HG02623 (cell line): Measurements from ENCODE around the gene ALPI.
A peak's percentile ranks its signal among the peaks of the same experiment; 100 is the strongest.
"Not testable (repeated sequence)": the region's sequence is repeated elsewhere in the genome, so short reads cannot be mapped to it uniquely, and the experiment has no call there.

Experiments used
- ATAC-seq: cut with Tn5 transposase; IDR thresholded peaks from one replicate; pipeline ENCODE4 v1.9.1; 2021; ENCODE audit warnings: moderate library complexity; ENCODE audit not compliant: unreplicated experiment

The ALPI gene

DNA sequence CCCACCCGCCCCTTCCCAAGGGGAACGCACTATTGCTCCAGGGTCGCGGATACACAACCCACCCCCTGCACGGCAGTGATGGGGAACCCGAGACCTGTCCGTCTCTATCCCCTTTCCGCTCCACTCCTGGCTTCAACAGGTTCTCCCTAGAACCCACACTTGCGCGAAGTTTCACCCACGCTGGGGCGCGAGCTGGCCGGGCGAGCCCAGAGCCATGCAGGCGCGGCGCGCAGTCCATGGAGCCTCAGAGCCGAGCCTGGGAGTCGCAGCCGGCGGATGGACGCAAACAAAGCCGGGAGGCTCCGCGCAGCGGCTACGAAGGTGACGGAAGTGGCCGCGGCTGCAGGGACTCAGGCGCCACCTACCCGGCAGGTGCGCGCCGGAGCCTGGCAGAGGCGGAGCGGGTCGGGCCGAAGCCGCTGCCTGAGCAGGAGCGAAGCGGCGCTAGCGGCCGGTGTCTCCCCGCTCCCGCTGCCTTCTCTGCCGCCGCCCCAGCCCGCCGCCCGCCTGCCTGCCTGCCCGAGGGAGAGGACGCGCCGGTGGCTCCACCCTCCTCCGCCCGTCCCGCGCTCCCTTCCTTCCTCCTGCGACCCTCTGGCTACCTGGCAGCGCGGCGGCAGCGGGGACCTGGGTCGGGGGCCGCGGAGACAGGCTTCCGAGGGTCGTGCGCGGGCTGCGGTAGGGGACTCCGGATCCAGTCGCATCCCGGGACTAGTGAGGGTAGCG lies 35.3 kb upstream of the ALPI start:
- ATAC-seq, result no peak

DNA sequence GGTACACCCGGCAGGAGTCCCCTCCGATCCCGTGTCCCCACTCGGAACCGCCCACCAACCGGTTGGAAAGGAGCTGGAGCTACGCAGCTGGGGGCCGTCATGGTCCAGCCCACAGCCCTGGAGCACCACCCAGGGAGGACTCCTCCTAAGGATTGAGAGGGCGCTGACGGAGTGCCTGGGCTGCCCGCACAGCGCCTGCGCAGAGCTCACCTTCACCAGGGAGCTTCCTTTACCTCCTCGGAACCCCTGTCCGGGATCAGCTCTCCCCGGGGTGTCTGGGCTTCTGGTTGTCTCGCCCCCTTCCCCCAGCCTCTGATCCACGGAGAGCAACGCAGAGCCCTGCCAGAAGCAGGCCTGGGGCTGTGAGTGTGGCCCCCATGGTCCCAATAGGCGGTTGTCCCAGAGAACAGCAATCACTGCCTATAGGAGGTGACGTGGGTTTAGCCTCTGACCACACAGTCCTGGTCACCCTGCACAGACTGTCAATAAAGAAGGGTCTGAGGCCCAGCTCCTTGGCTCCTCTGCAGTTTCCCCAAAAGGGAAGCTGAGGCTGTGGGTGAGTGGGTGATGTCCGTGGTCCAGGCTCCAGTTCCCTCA lies 34.7 kb upstream of the ALPI start:
- no peak for ATAC-seq

DNA sequence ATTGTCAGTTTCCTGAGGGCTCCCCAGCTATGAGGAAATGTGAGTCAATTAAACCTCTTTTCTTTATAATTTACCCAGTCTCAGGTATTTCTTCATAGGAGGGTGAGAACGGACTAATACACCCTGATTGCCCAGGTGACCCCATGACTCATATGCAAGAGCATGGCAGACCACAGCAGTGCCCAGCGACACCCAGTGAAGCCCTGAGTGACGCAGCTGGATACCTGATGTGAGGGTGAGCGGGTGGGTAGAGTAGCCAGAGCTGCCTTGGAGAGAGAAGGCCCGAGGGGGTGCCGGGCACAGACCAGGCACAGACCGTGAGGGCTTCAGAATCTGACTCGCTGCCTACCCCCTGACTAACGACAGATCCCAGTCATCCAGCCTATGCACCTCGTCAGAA lies 33.9 kb upstream of the ALPI start:
- ATAC-seq, result no peak

DNA sequence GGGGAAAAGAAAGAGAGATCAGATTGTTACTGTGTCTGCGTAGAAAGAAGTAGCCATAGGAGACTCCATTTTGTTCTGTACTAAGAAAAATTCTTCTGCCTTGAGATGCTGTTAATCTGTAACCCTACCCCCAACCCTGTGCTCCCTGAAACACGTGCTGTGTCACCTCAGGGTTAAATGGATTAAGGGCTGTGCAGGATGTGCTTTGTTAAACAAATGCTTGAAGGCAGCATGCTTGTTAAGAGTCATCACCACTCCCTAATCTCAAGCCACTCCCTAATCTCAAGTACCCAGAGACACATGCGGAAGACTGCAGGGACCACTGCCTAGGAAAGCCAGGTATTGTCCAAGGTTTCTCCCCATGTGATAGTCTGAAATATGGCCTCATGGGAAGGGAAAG lies 33.0 kb upstream of the ALPI start:
- not testable (repeated sequence) for ATAC-seq

DNA sequence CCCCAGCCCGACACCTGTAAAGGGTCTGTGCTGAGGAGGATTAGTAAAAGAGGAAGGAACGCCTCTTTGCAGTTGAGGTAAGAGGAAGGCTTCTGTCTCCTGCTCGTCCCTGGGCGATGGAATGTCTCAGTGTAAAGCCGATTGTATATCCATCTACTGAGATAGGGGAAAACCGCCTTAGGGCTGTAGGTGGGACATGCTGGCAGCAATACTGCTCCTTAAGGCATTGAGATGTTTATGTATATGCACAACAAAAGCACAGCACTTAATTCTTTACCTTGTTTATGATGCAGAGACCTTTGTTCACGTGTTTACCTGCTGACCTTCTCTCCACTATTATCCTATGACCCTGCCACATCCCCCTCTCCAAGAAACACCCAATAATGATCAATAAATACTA lies 32.5 kb upstream of the ALPI start:
- not testable (repeated sequence) for ATAC-seq

DNA sequence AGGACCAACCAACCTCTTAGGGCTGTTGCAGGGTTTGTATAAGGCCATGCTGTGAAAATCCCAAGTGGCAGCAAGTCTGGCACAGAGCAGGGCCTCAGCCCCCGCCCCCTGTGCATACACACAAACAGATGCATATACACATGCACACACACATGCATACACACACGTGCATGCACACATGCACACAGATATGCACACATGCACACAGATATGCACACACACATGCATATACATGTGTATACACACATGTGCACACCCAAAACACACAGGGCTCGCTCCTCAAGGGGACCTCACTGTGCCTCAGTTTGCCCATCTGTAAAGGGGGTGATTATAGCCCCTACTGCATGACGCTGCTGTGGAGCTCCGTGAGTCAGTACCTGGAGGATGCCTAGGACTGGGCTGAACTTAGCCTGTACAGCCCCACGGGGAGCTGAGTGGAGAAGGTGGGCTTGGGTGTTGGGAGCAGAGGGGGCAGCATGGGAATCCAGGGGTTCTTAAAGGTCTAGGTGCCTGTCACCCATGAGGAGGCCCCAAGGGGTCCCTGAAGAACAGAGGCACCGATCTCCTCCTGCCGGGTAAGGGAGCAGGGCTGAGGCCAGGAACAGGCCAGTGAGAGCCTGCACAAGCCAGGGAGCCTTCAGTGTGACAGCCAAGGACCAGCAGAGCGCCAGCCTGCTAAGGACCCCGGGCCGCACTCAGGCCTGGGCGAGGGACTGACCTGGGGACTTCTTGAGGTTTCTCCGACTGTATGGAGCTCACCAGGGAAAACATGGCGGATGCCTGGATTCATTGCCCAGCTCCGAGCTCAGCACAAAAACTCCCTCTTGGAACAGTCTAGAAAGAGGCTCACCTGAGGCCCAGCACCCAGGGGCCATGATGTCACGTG lies 24.0 kb upstream of the ALPI start:
- no peak for ATAC-seq

DNA sequence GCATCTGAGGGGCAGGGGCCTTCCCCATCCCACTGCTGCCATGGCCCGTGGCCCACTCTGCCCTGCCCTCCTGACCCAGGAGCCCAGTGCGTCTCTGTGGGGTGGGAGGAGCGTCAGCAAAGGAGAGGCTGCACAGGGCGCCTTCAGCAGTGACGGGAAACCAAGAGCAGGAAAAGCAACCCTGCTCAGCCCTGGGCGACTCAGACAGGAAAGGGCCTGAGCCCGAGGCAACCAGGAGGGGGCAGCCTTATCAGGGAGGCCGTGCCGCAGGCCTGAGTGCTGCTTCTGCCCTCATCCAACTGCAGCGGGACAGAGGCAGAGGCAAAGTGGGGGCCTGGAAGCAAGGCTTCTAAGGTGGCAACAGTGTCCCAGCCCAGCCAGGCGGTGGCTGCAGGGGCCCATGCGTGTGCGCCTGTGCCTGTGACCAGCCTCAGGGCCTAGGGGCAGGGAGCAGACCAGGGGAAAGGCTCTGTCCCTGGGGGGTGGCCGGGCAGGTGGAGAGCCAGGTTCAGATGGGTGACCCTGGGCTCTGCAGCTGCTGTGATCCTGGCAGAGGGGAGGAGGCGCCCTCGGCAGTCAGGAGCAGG lies 23.3 kb upstream of the ALPI start:
- ATAC-seq, result no peak

DNA sequence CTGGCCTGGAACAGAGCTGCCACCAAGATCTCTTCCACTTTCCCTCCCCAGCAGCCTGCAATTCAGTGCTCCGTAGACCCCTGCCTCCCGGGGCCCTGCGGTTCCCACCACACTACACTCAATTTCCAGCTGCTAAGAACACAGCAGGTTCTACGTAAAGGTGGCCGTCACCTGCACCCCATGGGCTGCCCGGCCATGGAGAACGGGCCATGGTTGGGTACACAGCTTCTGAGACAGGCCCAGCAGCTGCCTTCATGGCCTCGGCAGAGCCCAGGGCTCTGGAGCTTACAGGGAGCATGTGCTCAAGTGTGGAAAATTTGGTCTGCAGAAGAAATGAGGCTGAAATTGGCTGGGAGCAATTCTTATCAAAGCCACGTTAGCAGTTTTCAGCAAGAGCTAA lies 22.3 kb upstream of the ALPI start:
- ATAC-seq, result not testable (repeated sequence)

DNA sequence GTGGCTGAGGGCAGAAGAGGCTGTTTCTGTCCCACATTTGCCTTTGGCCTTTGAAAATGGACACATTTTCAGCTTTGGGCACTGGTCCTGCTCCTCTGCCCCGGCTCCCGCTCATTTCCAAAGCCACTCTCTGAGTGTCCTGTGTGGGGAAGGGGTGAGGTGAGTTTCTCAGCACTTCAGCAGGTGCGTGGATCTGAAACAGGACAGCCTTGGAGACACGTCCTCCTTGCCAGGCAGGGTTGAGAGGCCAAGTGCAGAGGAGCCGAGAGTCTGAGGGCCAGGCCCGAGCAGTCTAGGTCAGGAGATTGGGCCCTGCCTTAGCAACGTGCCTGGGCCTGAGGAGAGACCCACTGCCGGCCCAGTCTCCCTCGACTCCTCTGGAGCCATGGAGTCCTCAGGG lies 21.9 kb upstream of the ALPI start:
- no peak for ATAC-seq

DNA sequence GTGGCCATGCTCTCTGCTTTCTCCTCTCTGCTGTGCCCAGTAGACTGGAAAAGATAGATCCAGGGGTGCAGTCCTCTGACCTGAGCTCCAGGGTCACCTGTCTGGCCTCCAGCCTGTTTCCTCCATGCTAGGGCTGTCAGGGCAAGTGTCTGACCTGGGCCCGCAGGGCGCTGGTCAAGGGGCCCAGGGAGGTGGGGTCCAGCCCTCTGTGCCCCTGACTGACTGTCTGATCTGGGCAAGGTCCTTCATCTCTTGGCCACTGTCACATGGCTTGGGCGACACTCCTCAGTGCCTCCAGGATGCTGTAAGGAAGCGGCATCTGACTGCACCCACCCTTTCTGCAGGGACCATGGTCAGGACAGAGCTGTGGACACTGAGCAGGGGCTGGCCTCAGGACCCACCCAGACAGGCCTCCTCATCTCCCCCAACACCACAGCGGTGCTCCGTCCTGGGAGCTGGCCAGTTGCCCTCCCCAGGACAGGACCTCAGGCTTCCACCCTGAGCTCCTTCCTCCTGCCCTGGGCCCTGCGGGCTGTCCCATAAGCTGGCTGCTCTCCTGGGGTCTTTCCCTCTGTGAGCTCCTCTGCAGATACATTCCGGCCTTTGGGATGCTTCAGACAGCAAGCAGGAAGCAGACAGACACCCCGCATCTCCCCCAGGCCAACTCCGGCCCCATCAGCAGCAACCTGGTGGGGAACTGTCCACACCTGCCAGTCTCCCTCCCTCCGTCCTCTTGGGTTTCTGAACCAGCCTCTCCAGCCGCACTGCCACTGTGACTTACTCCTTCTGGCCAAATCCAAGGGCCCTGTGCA lies 21.2 kb upstream of the ALPI start:
- no peak for ATAC-seq

DNA sequence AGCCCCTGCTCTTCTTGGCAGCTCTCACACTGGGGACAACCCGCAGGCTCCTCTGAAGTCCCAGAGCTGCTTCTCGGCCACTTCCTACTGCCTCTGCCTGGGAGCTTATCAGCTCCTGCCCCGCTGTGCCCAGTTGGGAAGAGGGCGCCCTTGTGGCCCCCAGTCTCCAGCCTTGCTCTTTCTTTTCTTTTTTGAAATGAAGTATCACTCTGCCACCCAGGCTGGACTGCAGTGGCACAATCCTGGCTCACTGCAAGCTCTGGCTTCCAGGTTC lies 20.6 kb upstream of the ALPI start:
- no peak for ATAC-seq

DNA sequence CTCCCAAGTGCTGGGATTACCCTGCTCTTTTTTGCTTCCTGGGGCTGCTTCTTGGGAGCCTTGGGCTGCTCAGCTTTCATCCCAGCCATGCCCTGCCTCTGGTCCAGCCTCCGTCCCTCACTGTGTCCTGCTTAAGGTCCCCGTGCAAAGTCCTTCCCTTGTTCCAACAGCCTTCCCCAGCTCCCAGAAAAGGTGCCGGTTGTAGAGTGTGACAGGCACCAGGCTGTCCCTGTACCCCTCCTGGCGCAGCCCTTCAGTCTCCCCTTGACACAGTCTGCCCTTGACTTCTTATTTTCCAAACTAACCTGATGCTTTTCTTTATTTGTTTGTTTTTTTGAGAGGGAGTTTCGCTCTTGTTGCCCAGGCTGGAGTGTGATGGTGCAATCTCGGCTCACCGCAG lies 20.1 kb upstream of the ALPI start:
- ATAC-seq, result no peak

DNA sequence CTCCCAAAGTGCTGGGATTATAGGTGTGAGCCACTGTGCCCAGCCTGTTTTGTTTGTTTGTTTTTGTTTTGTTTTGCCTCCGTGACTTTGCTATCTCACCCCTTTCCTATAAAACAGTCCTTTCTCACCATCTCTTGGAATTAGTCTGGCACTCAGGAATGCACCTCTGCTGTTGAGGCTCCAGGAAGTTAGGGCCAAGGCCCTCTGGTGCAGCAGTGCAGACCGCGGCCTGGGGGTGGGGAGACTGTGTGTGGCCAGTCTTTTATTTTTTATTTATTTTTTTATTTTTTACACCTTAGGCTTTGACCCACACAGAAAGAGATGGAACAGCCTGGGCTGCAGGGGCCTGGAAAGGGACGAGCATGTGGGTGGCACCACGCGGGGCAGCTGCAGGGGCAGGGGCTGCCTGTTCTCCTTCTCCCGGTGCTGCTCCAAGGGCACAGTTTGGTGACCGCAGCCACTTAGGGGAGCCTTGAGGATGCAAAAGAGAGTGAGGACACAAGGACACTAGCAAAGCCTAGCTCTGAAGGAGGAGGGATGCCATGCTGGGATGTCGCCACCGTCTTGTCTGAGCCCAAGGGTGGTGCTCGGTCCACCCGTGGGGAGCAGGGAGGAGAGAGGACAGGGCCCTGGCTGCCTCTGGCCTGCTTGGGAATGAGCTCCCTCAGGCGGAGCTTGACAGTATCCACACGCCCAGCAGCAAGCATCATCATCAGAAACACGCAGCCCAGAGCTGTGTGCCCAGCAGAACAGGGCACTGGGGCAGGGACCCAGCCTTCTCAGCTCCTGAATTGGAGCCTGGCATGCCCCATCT lies 19.4 kb upstream of the ALPI start:
- no peak for ATAC-seq

DNA sequence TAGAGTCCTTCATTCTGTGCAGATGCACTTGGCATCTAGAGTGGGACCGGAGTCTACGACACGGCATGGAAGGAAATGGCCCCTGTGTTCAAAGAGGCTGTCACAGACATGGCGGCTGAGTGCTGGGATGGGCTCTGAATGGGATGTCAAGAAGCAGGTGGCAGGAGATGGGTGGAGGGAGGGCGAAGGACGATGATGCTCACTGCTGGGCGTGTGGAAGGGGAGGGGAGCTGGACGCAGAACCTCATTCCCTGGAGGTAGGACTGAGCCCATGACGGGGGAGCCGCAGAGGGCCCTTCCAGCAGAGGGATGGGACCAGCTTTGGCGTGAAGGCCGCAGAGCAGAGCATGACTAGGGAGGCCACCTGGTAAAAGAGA lies 18.8 kb upstream of the ALPI start:
- ATAC-seq, result no peak

DNA sequence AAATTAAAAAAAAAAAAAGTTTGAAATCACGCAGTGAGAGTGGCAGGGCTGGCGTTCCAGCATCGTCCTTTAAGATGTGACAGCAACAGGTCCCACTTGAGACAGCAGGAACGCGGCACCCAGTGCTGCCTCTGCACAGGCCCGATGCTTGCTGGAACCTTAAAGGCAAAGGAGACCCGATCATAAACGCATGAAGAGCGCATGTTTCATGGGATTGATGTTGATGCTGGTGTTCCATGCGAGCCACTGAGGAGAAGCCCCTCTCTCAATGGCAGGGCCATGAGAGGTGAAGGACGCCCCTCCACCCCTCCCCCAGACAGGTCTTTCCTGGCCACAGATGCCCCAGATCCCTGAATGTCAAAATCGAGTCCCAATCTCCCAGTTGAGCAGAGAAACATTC lies 17.9 kb upstream of the ALPI start:
- no peak for ATAC-seq

DNA sequence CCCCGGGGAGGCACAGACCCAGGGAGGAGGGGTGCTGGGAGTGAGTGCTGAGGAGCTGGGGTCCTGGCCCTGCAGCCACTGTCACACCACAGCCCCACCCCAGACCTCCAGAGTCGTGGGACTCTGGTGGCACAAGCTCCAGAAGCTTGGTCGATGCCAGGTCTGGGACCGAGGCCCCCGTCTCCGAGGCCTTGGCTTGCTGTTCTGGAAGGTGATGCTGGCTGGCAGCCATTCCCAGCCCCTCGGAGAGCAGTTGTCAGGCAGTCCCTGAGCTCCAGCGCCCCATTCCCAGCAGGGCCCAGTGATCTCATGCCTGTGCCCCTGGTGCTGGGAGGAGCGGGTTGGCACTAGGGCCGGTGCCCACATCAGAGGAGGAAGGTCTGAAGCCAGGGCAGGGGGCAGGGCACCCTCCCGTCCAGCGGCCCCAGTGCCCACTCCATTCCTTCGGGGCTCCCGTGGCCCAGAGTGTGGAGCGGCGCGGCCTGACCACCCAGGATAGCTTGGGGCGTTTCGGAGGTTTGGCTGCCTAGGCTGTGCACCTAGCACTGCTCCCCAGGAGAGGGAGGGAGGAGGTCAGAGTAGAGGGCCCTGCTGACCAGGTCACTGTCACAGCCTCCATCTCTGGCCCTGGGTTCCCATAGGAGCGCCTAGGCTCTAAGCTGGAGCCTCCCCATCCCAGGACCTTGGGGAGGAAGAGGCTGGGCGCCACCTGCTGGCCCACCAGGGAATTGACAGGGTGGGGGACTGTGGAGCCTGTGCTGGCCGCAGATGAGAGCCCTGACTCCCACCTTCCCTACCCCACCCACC lies 16.8 kb upstream of the ALPI start:
- ATAC-seq, result no peak

DNA sequence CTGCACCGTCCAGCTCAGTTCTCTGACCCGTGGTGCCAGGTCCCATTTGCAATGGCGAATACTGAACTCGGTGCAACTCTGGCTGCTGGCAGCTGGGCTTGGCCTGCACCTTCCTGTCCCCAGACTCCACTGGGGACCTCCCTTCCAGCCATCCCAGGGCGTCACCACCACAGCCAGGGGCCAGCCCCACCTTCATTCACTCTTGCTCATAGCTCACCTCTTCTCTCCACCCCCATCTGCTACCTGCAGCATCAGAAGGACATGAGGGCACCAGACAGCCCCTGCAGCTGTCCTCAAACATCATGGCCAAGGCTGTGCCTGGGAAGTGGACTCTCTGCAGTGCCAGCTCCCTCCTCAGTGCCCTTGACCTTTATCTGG lies 16.2 kb upstream of the ALPI start:
- ATAC-seq, result no peak

DNA sequence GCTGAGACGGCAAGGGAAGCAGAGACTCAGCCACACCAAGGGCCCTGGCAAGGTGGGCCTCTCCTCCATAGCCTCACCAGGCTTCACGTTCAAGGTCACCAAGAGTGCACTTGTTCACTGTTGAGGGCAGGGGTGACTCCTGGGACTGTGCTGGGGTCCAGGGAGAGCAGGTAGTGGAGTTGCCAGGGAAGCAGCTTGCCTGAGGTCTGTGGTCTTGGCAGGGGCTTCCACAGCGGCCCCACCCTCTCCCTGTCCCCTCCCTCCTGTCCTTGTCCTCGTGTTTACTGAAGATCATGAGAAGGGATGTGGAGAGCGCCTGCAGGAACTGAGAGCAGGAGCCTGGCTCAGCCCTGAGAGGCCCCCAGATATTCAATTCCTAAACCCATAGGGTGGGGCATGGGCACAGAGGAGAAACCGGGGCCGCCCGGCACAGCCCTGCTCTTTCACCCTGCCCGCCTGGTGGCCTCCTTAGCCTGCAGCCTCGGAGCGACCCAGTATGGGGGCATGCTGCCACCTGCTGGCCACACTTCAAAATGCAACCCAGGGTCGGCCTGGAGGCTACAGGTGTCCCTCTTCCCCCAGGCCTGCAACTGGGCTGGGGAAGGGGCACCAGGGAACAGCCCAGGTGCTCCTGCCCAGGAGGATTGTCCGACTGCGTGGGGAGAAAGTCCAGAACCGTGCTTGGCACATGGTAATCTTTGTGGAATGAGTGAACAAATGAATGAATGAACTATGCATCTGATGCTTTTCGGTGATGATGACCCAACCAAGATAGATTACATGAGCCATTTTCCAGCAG lies 15.5 kb upstream of the ALPI start:
- peak; percentile 76 for ATAC-seq
